ENCODE data around the gene RNF212B. TPM values are rescaled to one million over a fixed set of nuclear protein-coding genes. Genes with fewer than 3 reads are reported as not detected.
"Not testable (repeated sequence)": the region's sequence is repeated elsewhere in the genome, so short reads cannot be mapped to it uniquely, and the experiment has no call there.

The RNF212B gene
- total and polyA plus RNA-seq, 7 donors: not detected

DNA sequence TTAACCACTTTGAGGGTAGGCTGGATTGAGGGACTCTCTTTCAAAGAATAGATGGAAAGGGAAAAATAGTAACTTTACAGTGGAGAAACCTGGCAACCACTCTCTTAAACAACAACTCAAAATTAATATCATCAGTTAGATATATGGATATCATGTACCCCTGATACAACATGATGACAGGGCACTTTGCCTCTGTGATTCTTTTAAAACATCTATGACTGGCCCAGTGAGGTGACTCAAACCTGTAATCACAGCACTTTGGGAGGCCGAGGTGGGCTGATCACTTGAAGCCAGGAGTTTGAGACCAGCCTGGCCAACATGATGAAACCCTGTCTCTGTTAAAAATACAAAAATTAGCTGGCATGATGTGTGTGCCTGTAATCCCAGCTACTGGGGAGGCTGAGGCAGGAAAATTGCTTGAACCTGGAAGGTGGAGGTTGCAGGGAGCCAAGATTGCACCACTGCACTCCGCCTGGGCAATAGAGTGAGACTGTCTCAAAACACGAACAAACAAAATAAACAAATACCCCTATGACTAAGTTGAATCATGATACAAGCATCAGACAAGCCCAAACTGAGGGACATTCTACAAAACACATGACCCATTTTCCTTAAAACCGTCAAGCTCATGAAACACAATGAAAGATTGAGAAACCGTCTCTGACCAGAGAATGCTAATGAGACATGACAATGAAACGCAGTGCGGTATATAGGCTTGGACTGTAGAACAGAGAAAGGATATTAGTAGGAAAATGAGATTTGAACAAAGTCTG, 27.9 kb upstream of the RNF212B start:
- WGBS, 3 donors: 90% methylated on average over 7 of the region's 7 CpGs
- ATAC-seq (no peak), DNase-seq (no peak)
- no peaks in the 10 kb centered on the region for H3K9me3 ChIP-seq
- H3K4me3 ChIP-seq: no peak overlapping the region
- intact Hi-C loops (cut with DNase I): no loop called here
- H3K4me1 ChIP-seq: no peaks in the 10 kb centered on the region
- H3K27me3 ChIP-seq (ENCODE audit: insufficient read depth in 3 of 3, low read length in 2 of 3): no peaks in the 10 kb centered on the region
- no peaks in the 10 kb centered on the region for H3K36me3 ChIP-seq (ENCODE audit: insufficient read depth in 1 of 2, low read depth in 1 of 2)
- no peak overlapping the region for H3K27ac ChIP-seq
- TF ChIP-seq, protein P1, sequence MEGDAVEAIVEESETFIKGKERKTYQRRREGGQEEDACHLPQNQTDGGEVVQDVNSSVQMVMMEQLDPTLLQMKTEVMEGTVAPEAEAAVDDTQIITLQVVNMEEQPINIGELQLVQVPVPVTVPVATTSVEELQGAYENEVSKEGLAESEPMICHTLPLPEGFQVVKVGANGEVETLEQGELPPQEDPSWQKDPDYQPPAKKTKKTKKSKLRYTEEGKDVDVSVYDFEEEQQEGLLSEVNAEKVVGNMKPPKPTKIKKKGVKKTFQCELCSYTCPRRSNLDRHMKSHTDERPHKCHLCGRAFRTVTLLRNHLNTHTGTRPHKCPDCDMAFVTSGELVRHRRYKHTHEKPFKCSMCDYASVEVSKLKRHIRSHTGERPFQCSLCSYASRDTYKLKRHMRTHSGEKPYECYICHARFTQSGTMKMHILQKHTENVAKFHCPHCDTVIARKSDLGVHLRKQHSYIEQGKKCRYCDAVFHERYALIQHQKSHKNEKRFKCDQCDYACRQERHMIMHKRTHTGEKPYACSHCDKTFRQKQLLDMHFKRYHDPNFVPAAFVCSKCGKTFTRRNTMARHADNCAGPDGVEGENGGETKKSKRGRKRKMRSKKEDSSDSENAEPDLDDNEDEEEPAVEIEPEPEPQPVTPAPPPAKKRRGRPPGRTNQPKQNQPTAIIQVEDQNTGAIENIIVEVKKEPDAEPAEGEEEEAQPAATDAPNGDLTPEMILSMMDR (IDR thresholded peaks at IDR 0.05): no peak

DNA sequence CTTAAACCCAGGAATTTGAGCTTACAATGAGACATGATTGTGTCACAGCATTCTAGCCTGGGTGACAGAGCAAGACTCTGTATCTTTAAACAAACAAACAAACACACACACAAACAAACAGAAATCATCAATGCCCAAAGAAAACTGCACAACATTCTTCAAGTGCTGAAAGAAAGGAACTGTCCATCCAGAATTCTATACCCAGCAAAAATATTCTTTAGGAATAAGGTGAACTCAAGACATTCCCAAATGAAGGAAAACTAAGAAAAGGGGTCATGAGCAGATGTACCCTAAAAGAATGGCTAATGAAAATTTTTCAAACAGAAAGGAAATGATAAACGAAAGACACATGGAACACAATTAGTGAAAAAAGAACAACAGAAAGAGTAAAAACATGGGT, 22.3 kb upstream of the RNF212B start:
- no peaks in the 10 kb centered on the region for H3K36me3 ChIP-seq (ENCODE audit: insufficient read depth in 1 of 2, low read depth in 1 of 2)
- ATAC-seq: no peak
- no peaks in the 10 kb centered on the region for H3K9me3 ChIP-seq
- intact Hi-C loops (cut with DNase I): no loop called here
- TF ChIP-seq, protein P1 (IDR thresholded peaks at IDR 0.05): no peak
- 90 to 100% (median 94%) methylated on average over 1 of the region's 1 CpG for WGBS, 3 donors
- peaks cover 0 to 3% (median 0%) of the 10 kb centered on the region in 3 donors for H3K27me3 ChIP-seq (ENCODE audit: insufficient read depth in 3 of 3, low read length in 2 of 3)
- no peak for DNase-seq
- no peaks in the 10 kb centered on the region for H3K4me1 ChIP-seq
- no peak overlapping the region for H3K27ac ChIP-seq
- no peak overlapping the region for H3K4me3 ChIP-seq

DNA sequence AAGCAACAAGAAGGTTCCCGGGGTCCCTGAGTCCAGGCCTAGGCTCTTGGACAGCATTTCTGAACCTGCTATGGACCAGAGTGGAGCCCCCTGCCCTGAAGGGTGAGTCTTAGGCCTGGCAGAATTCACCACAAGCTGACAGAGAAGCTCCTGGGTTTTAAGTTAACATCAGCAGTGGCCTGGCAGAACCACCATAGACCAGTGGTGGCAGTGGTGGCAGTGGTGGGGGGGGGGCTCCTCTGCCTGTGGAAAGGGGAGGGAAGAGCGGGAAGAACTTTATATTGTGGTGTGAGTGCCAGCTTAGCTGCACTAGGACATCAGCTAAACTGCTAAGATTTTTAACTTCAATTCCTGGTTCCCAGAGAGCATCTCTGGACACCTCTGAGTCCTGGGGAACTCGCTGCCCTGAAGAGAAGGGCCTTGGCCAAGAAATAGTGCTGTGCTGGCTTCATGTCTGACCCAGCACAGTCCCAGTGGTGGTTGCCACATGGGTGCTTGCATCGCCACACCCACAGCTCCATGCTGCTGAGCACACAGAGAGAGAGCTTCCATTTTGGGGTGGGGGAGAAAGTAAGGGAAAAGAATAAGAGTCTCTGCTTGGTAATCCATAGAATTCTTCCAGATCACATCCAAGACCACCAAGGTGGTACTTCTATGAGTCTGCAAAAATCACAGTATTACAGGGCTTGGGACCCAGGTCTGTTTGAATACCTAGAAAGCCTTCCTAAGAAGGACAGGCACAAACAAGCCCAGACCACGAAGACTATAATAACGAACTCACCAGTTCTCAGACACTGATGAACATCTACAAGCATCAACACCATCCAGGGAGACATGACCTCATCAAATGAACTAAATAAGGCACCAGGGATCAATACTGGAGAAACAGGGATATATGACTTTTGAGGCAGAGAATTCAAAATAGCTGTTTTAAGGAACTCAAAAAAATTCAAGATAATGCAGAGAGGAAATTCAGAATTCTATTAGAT, 20.4 kb upstream of the RNF212B start:
- no peaks in the 10 kb centered on the region for H3K4me1 ChIP-seq
- no peak overlapping the region for H3K4me3 ChIP-seq
- no peaks in the 10 kb centered on the region for H3K36me3 ChIP-seq (ENCODE audit: insufficient read depth in 1 of 2, low read depth in 1 of 2)
- intact Hi-C loops (cut with DNase I): no loop called here
- no peak overlapping the region for H3K27ac ChIP-seq
- 92 to 97% (median 93%) methylated on average over 6 of the region's 6 CpGs for WGBS, 3 donors
- TF ChIP-seq, protein P1 (IDR thresholded peaks at IDR 0.05): no peak
- no peaks in the 10 kb centered on the region for H3K9me3 ChIP-seq
- H3K27me3 ChIP-seq (ENCODE audit: insufficient read depth in 3 of 3, low read length in 2 of 3): peaks cover 0 to 3% (median 0%) of the 10 kb centered on the region in 3 donors
- DNase-seq (no peak), ATAC-seq (no peak)

DNA sequence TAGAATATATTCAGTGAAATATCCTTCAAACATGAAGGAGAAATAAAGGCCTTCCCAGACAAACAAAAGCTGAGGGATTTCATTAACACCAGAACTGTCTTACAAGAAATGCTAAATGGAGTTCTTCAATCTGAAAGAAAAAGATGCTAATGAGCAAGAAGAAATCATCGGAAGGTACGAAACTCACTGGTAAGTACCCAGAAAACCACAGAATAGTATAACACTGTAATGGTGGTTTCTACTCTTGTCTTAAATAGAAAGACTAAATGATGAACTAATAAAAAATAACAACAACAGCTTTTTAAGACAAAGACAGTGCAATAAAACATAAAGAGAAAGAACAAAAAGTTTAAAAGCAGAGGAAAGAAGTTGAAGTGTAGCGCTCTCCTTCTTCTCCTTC, 18.7 kb upstream of the RNF212B start:
- no peaks in the 10 kb centered on the region for H3K9me3 ChIP-seq
- no peak overlapping the region for H3K4me3 ChIP-seq
- ATAC-seq: no peak
- H3K27ac ChIP-seq: no peak overlapping the region
- no peaks in the 10 kb centered on the region for H3K4me1 ChIP-seq
- intact Hi-C loops (cut with DNase I): no loop called here
- TF ChIP-seq, protein P1 (IDR thresholded peaks at IDR 0.05): no peak
- DNase-seq: no peak
- no peaks in the 10 kb centered on the region for H3K36me3 ChIP-seq (ENCODE audit: insufficient read depth in 1 of 2, low read depth in 1 of 2)
- peaks cover 0 to 3% (median 0%) of the 10 kb centered on the region in 3 donors for H3K27me3 ChIP-seq (ENCODE audit: insufficient read depth in 3 of 3, low read length in 2 of 3)
- 76 to 88% (median 77%) methylated on average over 3 of the region's 3 CpGs for WGBS, 3 donors

DNA sequence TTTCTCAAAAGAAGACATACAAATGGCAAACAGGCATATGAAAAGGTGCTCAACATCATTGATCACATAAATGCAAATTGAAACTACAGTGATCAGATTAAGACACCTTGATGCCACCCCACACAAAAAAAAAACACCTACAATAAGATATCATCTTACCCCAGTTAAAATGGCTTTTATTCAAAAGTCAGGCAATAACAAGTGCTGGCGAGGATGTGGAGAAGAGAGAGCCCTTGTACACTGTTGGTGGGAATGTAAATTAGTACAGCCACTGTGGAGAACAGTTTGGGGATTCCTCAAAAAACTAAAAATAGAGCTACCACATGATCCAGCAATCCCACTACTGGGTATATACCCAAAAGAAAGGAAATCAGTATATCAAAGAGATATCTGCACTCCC, 12.8 kb upstream of the RNF212B start:
- H3K27ac ChIP-seq; H3K4me3 ChIP-seq; intact Hi-C loops (cut with DNase I); H3K36me3 ChIP-seq (ENCODE audit: insufficient read depth in 1 of 2, low read depth in 1 of 2); ATAC-seq; DNase-seq; H3K4me1 ChIP-seq; H3K9me3 ChIP-seq; H3K27me3 ChIP-seq (ENCODE audit: insufficient read depth in 3 of 3, low read length in 2 of 3): not testable (repeated sequence)
- 80 to 91% (median 90%) methylated on average over 1 of the region's 1 CpG for WGBS, 3 donors

Data from psoas muscle (tissue), 8 donors.